Dendritic cell treated with granulocyte-macrophage colony-stimulating factor and Interleukin-4, amounts not matched to agents 40 ng/mL and 50 ng/mL, for 4 days (primary cell): ENCODE results near the gene GRK6.

ENCODE experiments used
- H3K27ac Mint-ChIP-seq: one replicate; pipeline ENCODE4 v1.8.0; 2022; ENCODE audit warnings: mild to moderate bottlenecking, mixed read lengths
- H3K27me3 Mint-ChIP-seq: one replicate; pipeline ENCODE4 v1.8.0; 2022; ENCODE audit warnings: mild to moderate bottlenecking, mixed read lengths
- H3K36me3 Mint-ChIP-seq: one replicate; pipeline ENCODE4 v1.8.0; 2022; ENCODE audit warnings: low read depth, mixed read lengths
- H3K4me1 Mint-ChIP-seq: one replicate; pipeline ENCODE4 v1.8.0; 2022; ENCODE audit warnings: low read depth, mixed read lengths
- H3K4me3 Mint-ChIP-seq: one replicate; pipeline ENCODE4 v1.8.0; 2022; ENCODE audit warnings: mild to moderate bottlenecking, moderate library complexity, mixed read lengths
- H3K9me3 Mint-ChIP-seq: one replicate; pipeline ENCODE4 v1.8.0; 2022; ENCODE audit warnings: mixed read lengths
- intact Hi-C: fragments of 100-400 bp; cut with micrococcal nuclease; formaldehyde crosslinking; loops from one replicate; pipeline ENCODE4 v1.15.0; 2022

The GRK6 gene

GRCh38 chr5:177390363-177391300, 35.8 kb upstream of the GRK6 start:
- peaks cover 54% of the 10 kb centered on the region for H3K4me1 Mint-ChIP-seq
- H3K4me3 Mint-ChIP-seq: no peak overlapping the region
- H3K9me3 Mint-ChIP-seq: no peaks in the 10 kb centered on the region
- peak overlapping the region; percentile 85 for H3K27ac Mint-ChIP-seq
- no peaks in the 10 kb centered on the region for H3K36me3 Mint-ChIP-seq
- H3K27me3 Mint-ChIP-seq: peaks cover 18% of the 10 kb centered on the region
- intact Hi-C loops: loop anchor here (1.0 to 5.0 kb wide), 2 partner anchors 64 to 107 kb away; partner anchors contain the start of gene PDLIM7

GRCh38 chr5:177392765-177393164, 33.7 kb upstream of the GRK6 start:
- peaks cover 22% of the 10 kb centered on the region for H3K27me3 Mint-ChIP-seq
- peaks cover 58% of the 10 kb centered on the region for H3K4me1 Mint-ChIP-seq
- no peak overlapping the region for H3K4me3 Mint-ChIP-seq
- no peaks in the 10 kb centered on the region for H3K36me3 Mint-ChIP-seq
- H3K27ac Mint-ChIP-seq: peak overlapping the region; percentile 7
- intact Hi-C loops: loop anchor here (5.0 kb wide), 1 partner anchor 105 kb away; the partner anchor contains the start of gene PDLIM7
- H3K9me3 Mint-ChIP-seq: no peaks in the 10 kb centered on the region

GRCh38 chr5:177393206-177393765, 33.2 kb upstream of the GRK6 start:
- Mint-ChIP-seq H3K4me3 (no peak overlapping the region), H3K27ac (peak overlapping the region; percentile 7), H3K4me1 (peaks cover 54% of the 10 kb centered on the region), H3K36me3 (no peaks in the 10 kb centered on the region), H3K27me3 (peaks cover 27% of the 10 kb centered on the region), H3K9me3 (no peaks in the 10 kb centered on the region)
- intact Hi-C loops: loop anchor here (5.0 kb wide), 1 partner anchor 104 kb away; the partner anchor contains the start of gene PDLIM7

- Mint-ChIP-seq H3K4me3 (no peak overlapping the region), H3K4me1 (peaks cover 47% of the 10 kb centered on the region), H3K9me3 (no peaks in the 10 kb centered on the region), H3K27me3 (peaks cover 34% of the 10 kb centered on the region), H3K27ac (no peak overlapping the region), H3K36me3 (no peaks in the 10 kb centered on the region)
- intact Hi-C loops: loop anchor here (5.0 kb wide), 1 partner anchor 103 kb away; the partner anchor contains the start of gene PDLIM7
These were observed 32.5 kb upstream of the GRK6 start for GRCh38 chr5:177393990-177394389.

GRCh38 chr5:177396078-177396477, 30.4 kb upstream of the GRK6 start:
- Mint-ChIP-seq H3K4me3 (no peak overlapping the region), H3K36me3 (no peaks in the 10 kb centered on the region), H3K27me3 (peaks cover 52% of the 10 kb centered on the region), H3K9me3 (no peaks in the 10 kb centered on the region), H3K27ac (no peak overlapping the region), H3K4me1 (peaks cover 27% of the 10 kb centered on the region)
- intact Hi-C loops: no loop called here

GRCh38 chr5:177396807-177397206, 29.7 kb upstream of the GRK6 start:
- Mint-ChIP-seq H3K9me3 (no peaks in the 10 kb centered on the region), H3K27me3 (peaks cover 55% of the 10 kb centered on the region), H3K27ac (no peak overlapping the region), H3K36me3 (no peaks in the 10 kb centered on the region), H3K4me1 (peaks cover 23% of the 10 kb centered on the region), H3K4me3 (no peak overlapping the region)
- intact Hi-C loops: no loop called here

GRCh38 chr5:177397875-177398390, 28.5 kb upstream of the GRK6 start:
- Mint-ChIP-seq H3K4me1 (peaks cover 26% of the 10 kb centered on the region), H3K27me3 (peaks cover 65% of the 10 kb centered on the region), H3K4me3 (no peak overlapping the region), H3K36me3 (no peaks in the 10 kb centered on the region), H3K9me3 (no peaks in the 10 kb centered on the region), H3K27ac (no peak overlapping the region)
- intact Hi-C loops: no loop called here

GRCh38 chr5:177399997-177400868, 26.2 kb upstream of the GRK6 start, which contains the start of gene PFN3:
TSS of gene PFN3 (minus strand) at chr5:177400661. CDS start at chr5:177400576, 85 bp downstream.
- no peak within 1 kb of the TSS for H3K4me3 Mint-ChIP-seq
- intact Hi-C loops: loop anchor here (5.0 kb wide), 1 partner anchor 107 kb away; the partner anchor contains the start of gene DOK3
- H3K36me3 Mint-ChIP-seq: no peaks in the 10 kb centered on the region
- H3K27ac Mint-ChIP-seq: no peak within 1 kb of the TSS
- no peaks in the 10 kb centered on the region for H3K9me3 Mint-ChIP-seq
- peaks cover 86% of the 10 kb centered on the region for H3K27me3 Mint-ChIP-seq
- H3K4me1 Mint-ChIP-seq: peaks cover 35% of the 10 kb centered on the region

- no peak overlapping the region for H3K4me3 Mint-ChIP-seq
- H3K27me3 Mint-ChIP-seq: peaks cover 75% of the 10 kb centered on the region
- H3K36me3 Mint-ChIP-seq: no peaks in the 10 kb centered on the region
- intact Hi-C loops: loop anchor here (5.0 kb wide), 1 partner anchor 105 kb away; the partner anchor contains the start of gene DOK3
- no peaks in the 10 kb centered on the region for H3K9me3 Mint-ChIP-seq
- no peak overlapping the region for H3K27ac Mint-ChIP-seq
- H3K4me1 Mint-ChIP-seq: peaks cover 42% of the 10 kb centered on the region
These were observed 24.0 kb upstream of the GRK6 start for GRCh38 chr5:177402271-177403043.

- peak overlapping the region; percentile 69 for H3K4me3 Mint-ChIP-seq
- no peaks in the 10 kb centered on the region for H3K36me3 Mint-ChIP-seq
- intact Hi-C loops: loop anchor here (5.0 kb wide), 1 partner anchor 104 kb away; the partner anchor contains the start of gene DOK3
- no peaks in the 10 kb centered on the region for H3K9me3 Mint-ChIP-seq
- H3K4me1 Mint-ChIP-seq: peaks cover 42% of the 10 kb centered on the region
- no peak overlapping the region for H3K27ac Mint-ChIP-seq
- peaks cover 72% of the 10 kb centered on the region for H3K27me3 Mint-ChIP-seq
These were observed 23.2 kb upstream of the GRK6 start for GRCh38 chr5:177403102-177403791.

- H3K27ac Mint-ChIP-seq: no peak overlapping the region
These were observed 22.5 kb upstream of the GRK6 start for GRCh38 chr5:177403792-177404640.

More at GRCh38 chr5:177403792-177404640, 22.5 kb upstream of the GRK6 start:
- Mint-ChIP-seq H3K9me3 (no peaks in the 10 kb centered on the region), H3K4me1 (peaks cover 44% of the 10 kb centered on the region), H3K27me3 (peaks cover 65% of the 10 kb centered on the region), H3K36me3 (no peaks in the 10 kb centered on the region), H3K4me3 (peak overlapping the region; percentile 69)
- intact Hi-C loops: loop anchor here (1.0 to 5.0 kb wide), 2 partner anchors 50 to 103 kb away; partner anchors contain the start of gene DOK3
